DND-41 (cell line): ENCODE measurements around the gene ETV1.

Experiments used
- ATAC-seq: fragments of 200-7000 bp; cut with Tn5 transposase; 3 replicates; pipeline ENCODE4 v1.9.1; 2021; ENCODE audit warnings: low read depth; ENCODE audit not compliant: insufficient read depth
- DNase-seq: peaks from one replicate; pipeline ENCODE4 v3.0.0-alpha.2; 2020
- H2AFZ ChIP-seq: 2 replicates; pipeline ENCODE4 v1.6.0; 2012; ENCODE audit warnings: low read depth, low read length
- H3K27ac ChIP-seq: 2 replicates; pipeline ENCODE4 v1.5.1; 2012; ENCODE audit warnings: low read length, inconsistent platforms
- H3K27me3 ChIP-seq: fragments of 200-600 bp; sonication (generic); 2 replicates; pipeline ENCODE4 v1.6.0; 2012; ENCODE audit warnings: low read length, mild to moderate bottlenecking, inconsistent platforms; ENCODE audit not compliant: insufficient read depth, poor library complexity
- H3K36me3 ChIP-seq: 2 replicates; pipeline ENCODE4 v1.5.1; 2012; ENCODE audit warnings: low read length, inconsistent platforms; ENCODE audit not compliant: insufficient read depth
- H3K4me1 ChIP-seq: 2 replicates; pipeline ENCODE4 v1.5.1; 2012; ENCODE audit warnings: mild to moderate bottlenecking, low read length; ENCODE audit not compliant: insufficient read depth
- H3K4me2 ChIP-seq: 2 replicates; pipeline ENCODE4 v1.6.0; 2012; ENCODE audit warnings: mild to moderate bottlenecking, moderate library complexity, low read length, inconsistent platforms; ENCODE audit not compliant: insufficient read depth
- H3K4me3 ChIP-seq, 2 experiments: fragments of 200-600 bp in 1 of 2; shearing (Covaris generic) in 1 of 2; 2 replicates each; pipeline ENCODE4 v1.5.1; 2012 to 2016; ENCODE audit warnings: inconsistent platforms in 2 of 2, low read length in 2 of 2, mild to moderate bottlenecking in 2 of 2, low read depth in 1 of 2, moderate library complexity in 1 of 2
- H3K79me2 ChIP-seq: 2 replicates; pipeline ENCODE4 v1.6.0; 2012; ENCODE audit warnings: low read length, inconsistent platforms; ENCODE audit not compliant: insufficient read depth
- H3K9ac ChIP-seq: 2 replicates; pipeline ENCODE4 v1.6.0; 2012; ENCODE audit warnings: low read depth, mild to moderate bottlenecking, inconsistent platforms, low read length, moderate library complexity
- H3K9me3 ChIP-seq: 2 replicates; pipeline ENCODE4 v1.5.1; 2012; ENCODE audit warnings: low read length, moderate library complexity, mild to moderate bottlenecking, inconsistent platforms; ENCODE audit not compliant: insufficient read depth, severe bottlenecking
- H4K20me1 ChIP-seq: 2 replicates; pipeline ENCODE4 v1.6.0; 2012; ENCODE audit warnings: low read length; ENCODE audit not compliant: insufficient read depth
- CTCF ChIP-seq: IDR thresholded peaks from 2 replicates; pipeline ENCODE4 v1.5.1; 2012; ENCODE audit warnings: borderline replicate concordance, low read length, moderate library complexity, mild to moderate bottlenecking; ENCODE audit not compliant: poor library complexity, severe bottlenecking; ENCODE audit errors: extremely low read depth
- EZH2 ChIP-seq: IDR thresholded peaks from 3 replicates; pipeline ENCODE4 v1.6.1; 2012; ENCODE audit warnings: borderline replicate concordance, low read depth, mild to moderate bottlenecking, moderate library complexity, low read length, inconsistent platforms; ENCODE audit not compliant: severe bottlenecking

ETV1 gene

GRCh38 chr7:13991791-13992595 is 2.5 kb upstream of the ETV1 start:
- Histone ChIP-seq H3K9me3 (peaks cover 3% of the 10 kb centered on the region), H3K27ac (no peak overlapping the region), H3K79me2 (no peaks in the 10 kb centered on the region), H3K36me3 (no peaks in the 10 kb centered on the region), H3K27me3 (no peaks in the 10 kb centered on the region), H3K4me1 (no peaks in the 10 kb centered on the region), H3K4me2 (no peak overlapping the region), H2AFZ (no peak overlapping the region), H3K9ac (no peak overlapping the region), H4K20me1 (no peaks in the 10 kb centered on the region), H3K4me3 (no peak overlapping the region)
- DNase-seq (no peak), ATAC-seq (no peak)
- TF ChIP-seq CTCF (no peak), EZH2 (no peak)

- Histone ChIP-seq H3K27me3 (no peaks in the 10 kb centered on the region), H2AFZ (no peak overlapping the region), H3K4me1 (no peaks in the 10 kb centered on the region), H3K9me3 (peaks cover 3% of the 10 kb centered on the region), H3K79me2 (no peaks in the 10 kb centered on the region), H3K36me3 (no peaks in the 10 kb centered on the region), H3K4me2 (no peak overlapping the region), H3K4me3 (no peak overlapping the region), H3K9ac (no peak overlapping the region), H4K20me1 (no peaks in the 10 kb centered on the region), H3K27ac (no peak overlapping the region)
- no peak for ATAC-seq
- TF ChIP-seq EZH2 (no peak), CTCF (no peak)
- DNase-seq, result no peak
Observed at GRCh38 chr7:13990984-13991790, 1.7 kb upstream of the ETV1 start.

DNA sequence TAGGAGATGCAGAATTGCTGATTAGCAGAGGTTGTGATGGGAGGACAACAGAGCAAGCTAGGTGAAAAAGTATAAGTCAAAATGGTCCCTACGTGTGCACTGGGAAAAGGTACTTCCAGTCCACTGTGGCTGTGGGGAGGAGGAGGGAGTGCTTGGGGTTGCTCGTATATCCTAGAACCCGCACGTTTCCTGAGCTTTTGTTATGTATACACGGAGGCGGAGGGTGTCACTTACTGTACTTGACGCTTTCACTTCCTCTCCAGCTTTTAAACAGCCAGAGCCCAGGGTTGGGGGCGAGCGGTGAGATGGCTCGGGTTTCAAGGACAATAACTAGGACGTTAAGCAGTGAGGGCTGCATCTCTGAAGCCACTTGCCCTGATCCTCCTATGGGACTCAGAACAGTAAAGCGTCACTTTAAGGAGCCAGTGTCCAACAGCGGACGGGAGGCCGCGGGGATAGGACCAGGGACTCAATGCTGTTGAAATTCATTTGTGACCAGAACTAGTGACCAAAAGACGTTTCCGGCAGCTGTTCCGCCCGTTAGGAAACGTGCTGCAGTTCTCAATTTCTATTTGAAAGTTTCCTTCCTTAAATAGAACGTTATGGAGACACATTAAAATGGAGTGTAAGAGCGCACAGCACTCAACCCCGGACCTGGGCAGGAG is 985 bp upstream of the ETV1 start:
- ATAC-seq (no peak), DNase-seq (no peak)
- Histone ChIP-seq H3K4me3 (no peak overlapping the region), H3K4me1 (no peaks in the 10 kb centered on the region), H3K9ac (no peak overlapping the region), H3K4me2 (no peak overlapping the region), H3K9me3 (peaks cover 3% of the 10 kb centered on the region), H2AFZ (no peak overlapping the region), H3K27me3 (no peaks in the 10 kb centered on the region), H3K36me3 (no peaks in the 10 kb centered on the region), H4K20me1 (no peaks in the 10 kb centered on the region), H3K79me2 (no peaks in the 10 kb centered on the region), H3K27ac (no peak overlapping the region)
- TF ChIP-seq CTCF (no peak), EZH2 (no peak)
